ENCODE data around the gene SCD5.

SCD5 gene

DNA sequence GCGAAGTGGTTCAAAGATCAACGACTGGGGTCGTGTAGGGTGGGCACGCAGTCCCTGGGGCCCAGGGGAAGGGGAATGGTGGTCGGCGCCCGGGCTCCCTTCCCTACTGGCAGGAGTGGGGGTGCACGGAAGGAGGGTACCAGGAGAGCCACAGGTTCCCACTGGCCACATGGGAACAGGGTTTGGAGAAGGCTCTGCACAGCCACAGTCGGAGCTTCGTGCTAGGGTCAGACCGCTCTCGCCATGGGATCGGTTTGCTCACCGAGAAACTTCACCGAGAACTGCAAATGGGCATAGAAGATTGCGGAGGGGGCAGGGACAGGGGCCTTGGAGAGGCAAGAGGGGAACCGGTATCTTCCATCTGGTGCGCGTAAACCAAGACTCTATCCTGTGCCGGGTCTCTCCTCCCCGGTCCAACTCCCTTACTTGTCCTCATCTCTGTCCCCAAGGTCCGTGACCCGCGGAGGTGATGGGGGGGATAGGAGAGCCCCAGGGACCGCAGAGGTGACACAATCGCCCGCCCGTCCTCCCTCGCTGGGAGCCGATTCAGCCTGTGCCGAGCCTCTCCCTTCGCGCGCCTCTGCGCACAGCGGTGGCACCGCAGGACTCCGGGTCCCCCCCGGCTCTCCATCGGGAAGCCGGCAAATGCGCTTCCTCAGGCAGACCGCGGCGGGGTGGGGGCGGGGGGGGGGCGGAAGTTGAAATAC is 1.0 kb downstream of the SCD5 start:
- in situ Hi-C loops (cut with MboI; ENCODE audit: low sequenced_read_pairs): no loop called here

DNA sequence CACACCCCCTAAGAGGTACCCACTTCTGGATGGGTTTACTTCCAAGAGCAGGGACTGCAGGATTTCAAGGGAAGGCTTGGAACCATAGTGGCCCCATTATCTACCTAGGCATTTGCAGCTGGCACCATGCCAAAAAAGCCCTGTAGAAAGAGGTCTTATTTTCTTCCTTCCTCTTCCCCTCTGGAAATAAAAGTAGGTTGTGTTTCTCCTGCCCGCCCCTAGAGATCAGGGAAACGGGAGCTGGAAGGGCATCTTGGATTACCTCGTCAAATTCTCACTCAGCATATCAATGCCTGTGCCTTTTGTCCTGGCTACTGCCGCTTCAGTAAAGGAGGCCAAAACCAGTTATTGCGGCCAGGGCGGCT is 1.6 kb downstream of the SCD5 start:
- in situ Hi-C loops (cut with MboI; ENCODE audit: low sequenced_read_pairs): no loop called here

DNA sequence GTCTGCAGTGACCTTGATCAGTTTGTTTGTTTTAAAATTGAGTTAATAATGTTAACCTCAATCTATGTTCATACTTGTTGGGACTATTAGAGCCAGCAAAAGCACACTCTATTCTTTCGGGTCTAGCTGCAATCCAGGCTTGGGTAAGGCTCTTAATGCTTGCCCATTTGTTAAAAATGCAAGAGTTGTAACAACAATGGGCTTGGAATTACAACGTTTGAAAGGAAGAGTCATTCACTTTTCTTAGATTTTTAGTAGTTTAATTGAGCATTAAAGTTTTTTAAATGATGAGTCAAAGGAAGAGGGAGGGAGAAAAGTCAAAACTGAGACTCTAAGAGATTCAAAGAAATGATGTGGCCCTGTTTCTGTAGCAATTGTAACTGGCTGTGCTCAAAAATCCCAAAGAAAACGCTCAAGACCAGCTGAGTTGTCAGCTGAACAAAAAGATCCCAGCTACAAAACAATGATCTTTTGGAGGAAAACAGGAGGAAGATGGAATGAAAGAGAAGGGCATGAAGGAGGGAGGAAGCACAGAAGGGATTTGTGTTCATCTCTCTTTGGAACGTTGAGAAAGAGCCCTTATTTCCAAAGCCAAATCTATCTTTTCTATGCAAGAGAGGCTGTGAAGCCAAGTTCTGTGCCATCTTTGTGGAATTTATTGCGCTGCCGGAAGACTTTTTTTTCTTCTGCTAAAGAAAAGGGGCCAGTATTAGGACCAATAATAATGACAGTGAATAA is 5.5 kb downstream of the SCD5 start:
- in situ Hi-C loops (cut with MboI; ENCODE audit: low sequenced_read_pairs): no loop called here

DNA sequence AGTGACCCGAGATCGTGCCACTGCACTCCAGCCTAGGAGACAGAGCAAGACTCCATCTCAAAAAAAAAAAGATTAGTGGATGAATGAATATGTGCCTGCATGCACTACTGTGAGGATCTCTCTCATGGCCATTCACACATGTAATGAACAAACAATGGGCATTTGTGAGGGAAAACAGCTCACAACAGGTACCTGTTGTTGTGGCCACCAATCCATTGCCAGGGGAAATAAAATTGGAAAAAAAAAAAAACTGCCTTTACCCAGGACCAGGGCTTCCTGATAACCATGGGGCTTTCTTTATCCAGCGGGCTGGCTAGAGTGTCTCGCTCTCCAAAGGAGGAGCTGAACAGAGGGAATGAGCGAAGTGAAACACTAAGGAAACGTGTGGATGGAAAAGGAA is 7.4 kb downstream of the SCD5 start:
- in situ Hi-C loops (cut with MboI; ENCODE audit: low sequenced_read_pairs): no loop called here

DNA sequence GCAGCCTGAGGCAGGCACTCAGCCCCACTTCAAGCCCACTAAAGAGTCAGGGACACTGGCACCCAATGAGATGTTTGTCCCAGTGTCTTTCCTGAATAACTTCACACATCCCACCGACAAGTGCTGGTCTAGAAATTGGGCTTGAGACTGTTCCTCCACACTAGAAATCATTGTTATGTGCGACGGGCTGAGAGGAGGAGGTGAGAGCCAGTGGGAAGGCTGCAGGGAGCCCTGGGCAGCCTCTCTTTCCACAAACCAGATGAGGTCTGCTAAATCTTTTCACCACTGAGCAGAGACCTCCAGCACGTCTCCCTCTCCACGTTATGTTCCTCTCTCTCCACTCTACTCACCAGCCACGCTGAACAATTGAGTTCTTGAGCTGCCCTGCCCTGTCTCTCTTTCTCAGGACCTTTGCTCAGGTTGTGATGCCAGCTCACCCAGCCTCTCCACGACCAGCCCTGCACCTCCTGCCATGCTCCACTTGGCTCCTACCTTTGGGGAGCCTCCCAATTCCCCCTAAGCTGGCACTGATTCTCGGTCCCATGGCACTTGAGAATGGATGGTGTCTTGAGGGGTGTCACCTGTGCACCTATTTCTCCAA is 8.4 kb downstream of the SCD5 start:
- in situ Hi-C loops (cut with MboI; ENCODE audit: low sequenced_read_pairs): no loop called here

DNA sequence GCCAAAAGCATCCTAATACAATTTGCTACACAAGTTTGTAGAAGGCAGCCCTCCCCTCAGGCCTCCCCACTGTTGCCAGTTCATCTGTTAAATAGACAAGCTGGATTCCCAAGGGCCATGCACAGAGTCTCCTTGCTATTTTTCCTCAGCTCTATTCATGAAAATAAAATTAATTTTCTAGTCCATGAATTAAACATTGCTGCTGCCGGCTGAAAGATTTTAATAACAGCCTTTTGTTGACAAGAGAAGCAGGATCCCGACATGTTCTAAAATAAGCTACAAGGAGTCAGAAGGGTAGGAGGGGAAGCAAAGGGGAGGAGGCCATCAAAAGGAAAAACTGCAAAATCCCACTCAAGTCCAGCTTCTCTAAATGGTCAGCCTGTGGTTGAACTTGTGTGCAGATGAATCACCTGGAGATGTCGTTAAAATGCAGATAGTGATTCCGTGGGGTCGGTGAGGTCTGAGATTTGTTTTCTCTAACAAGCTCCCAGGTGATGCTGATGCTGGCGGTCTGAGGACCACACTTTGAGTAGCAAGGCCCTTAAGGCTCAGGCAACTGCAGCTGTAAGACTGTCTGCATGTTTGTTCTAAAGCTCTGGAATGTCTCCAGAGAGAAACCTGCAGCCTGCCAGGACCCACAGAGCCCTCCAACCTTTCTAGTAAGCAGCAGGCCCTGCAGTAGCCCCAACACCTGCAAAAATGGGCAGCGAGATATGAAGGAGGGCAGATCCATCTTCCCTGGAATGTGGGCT is 9.4 kb downstream of the SCD5 start:
- in situ Hi-C loops (cut with MboI; ENCODE audit: low sequenced_read_pairs): no loop called here

DNA sequence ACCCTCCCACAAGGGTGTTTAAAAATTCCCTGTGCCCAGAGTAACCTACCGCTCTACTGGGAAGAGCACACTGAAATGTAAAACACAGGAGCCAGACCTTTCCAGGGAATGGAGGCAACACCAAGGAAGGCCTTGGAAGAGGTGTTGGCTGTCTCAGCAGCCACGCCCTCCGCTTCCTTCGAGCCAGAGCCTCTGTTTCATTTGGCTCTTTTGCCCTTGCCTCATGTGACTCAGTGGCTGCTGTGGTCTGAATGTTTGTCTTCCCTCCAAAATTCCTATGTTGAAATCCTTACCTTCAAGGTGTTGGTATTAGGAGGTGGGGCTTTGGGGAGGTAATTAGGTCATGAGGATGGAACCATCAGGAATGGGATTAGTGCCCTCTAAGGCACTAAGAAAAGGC is 11.3 kb downstream of the SCD5 start:
- in situ Hi-C loops (cut with MboI; ENCODE audit: low sequenced_read_pairs): no loop called here

DNA sequence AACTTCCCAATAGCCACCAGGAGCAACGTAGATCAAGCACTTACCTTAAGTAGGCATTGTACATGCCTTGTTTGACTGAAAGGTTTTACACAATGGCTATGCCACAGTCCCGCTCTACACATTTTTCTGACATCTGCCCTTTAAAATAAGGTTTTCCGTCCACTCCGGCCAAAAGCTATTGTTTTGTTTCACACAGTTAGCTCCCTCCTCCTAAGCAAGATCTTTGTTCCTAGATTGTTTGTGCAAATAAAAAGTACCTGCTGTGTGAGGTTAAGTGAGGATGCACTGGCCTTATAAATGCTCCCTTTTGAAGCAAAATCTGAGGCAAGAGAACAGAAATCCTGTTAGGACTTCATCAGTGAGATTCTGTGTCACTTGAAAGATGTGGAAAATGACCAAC is 11.8 kb downstream of the SCD5 start:
- in situ Hi-C loops (cut with MboI; ENCODE audit: low sequenced_read_pairs): no loop called here

DNA sequence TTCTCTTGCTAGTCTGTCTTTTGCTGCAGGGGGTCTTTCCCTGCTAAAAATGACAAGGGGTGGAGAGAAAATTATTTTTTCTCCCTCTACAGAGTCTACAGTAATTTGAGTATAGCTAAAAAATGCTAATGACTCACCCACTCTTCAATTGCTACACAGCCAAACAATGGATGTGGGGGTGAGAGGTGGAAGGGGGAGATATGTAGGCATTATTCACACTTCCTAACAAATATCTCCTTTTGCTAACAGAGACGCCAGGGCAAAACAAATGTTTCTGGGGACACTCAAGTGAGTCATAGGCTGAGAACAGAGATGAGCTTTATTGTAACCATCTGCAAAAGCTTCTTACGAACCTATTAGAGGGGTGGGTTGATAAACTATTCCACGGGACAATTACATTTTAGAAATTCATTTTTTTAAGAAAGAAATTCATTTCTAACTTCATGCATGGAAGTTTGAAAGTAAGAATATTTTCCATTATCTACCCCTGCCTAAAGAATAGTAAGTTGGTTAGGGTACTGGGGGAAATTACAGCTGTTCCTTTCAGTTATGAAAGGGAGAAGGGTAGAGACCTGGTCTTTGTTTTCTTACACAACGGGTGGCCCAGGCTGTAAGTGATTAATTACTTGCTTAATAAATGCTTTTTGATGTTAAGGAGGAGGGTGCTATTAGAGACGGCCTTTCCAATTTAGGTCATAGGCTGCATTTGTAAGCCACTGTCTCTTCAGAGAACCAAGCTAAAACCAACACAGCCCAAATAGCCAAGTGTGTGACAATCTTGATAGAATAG is 12.8 kb downstream of the SCD5 start:
- in situ Hi-C loops (cut with MboI; ENCODE audit: low sequenced_read_pairs): no loop called here

DNA sequence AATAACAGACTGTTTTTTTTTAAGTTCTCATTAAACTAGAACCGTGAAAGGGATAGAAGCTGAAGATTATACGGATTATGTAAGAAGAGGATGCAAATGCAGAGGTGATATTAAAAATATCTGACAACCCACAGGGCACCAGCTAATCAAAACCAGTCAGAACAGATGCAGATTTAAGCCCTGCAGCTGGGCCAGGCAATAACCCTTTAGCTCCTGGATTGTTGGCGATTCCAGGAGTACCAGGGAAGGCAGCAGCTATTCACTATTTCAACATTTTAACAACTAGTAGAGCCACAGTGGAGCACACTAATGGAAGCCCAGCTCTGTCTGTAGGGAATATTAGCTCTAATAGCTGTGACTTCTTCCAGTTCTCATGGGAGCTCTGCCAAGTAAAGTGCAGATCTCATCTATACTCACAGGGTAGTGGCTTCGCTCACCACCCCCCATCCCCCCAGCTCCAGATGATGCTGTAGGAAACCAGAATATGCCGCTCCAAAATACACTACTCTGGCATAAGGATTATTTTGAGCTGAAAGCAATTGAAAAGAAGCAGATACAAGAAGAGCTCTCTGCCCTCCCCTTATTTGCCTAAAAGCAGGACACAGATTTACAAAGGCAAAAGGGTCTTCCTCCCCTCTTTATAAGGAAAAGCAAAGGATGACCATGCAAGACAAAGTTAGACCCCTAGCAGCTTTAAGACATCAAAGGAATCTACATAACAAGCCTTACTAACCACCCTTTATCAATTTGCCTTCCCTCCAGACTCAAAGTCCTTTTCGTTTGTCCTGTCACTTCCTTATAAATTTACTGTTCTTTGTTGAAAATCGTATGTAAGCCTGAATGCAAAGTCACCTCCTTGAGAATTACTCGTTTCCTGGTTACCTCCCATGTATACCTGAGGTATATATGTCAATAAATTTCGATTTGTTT is 13.7 kb downstream of the SCD5 start:
- in situ Hi-C loops (cut with MboI; ENCODE audit: low sequenced_read_pairs): no loop called here

DNA sequence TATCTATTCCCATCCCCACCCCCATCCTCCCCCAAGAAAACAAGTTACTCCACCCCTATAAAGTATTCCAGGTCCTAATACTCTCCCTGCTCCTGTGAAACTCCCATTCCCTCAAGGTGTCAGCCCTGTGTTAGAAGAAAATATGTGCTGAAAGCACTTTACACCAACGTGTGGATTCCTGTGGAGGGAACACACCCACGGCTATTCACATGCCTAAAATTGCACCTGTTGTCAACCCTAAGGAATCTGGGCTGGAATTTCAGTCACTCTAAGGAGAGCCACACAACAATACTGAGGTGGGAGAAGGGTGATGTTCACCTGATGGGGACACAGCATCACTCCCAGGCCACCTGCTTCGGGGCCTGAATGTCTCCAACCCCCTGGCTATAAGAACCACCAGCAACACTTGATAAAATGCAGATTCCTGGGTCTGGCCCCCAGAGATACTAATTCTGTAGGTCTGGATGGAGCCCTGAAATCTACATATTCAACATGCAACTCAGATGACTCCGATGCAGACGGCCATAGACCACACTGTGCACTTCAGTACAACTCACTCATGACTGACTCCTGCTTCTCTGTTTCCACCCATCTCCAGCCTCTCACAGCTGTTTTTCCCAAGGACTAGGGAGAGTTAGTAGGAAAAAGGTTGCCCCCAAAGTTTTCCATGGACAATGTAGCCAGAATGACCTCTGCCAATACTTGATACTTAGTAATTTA is 15.8 kb downstream of the SCD5 start:
- in situ Hi-C loops (cut with MboI; ENCODE audit: low sequenced_read_pairs): no loop called here

DNA sequence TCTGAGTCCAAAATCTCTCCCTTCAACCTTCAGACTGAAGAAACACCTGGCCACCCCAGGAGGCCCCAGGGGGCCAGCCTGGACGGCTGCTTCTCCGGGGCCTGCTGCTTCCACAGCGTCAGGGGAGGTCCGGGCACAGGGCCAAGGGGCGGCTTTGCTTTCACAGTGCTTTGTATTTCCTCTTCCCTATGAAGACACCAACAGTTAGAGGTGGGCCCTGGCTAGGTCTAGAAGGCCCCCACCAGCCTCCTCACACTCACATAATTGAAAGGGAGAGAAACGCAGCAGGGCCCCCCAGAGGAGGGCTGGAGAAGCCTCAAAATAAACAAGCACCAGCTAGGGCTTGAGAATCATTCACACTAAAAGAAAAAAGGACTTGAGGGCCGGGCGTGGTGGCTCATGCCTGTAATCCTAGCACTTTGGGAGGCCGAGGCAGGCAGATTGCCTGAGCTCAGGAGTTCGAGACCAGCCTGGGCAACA is 17.8 kb downstream of the SCD5 start:
- in situ Hi-C loops (cut with MboI; ENCODE audit: low sequenced_read_pairs): no loop called here

DNA sequence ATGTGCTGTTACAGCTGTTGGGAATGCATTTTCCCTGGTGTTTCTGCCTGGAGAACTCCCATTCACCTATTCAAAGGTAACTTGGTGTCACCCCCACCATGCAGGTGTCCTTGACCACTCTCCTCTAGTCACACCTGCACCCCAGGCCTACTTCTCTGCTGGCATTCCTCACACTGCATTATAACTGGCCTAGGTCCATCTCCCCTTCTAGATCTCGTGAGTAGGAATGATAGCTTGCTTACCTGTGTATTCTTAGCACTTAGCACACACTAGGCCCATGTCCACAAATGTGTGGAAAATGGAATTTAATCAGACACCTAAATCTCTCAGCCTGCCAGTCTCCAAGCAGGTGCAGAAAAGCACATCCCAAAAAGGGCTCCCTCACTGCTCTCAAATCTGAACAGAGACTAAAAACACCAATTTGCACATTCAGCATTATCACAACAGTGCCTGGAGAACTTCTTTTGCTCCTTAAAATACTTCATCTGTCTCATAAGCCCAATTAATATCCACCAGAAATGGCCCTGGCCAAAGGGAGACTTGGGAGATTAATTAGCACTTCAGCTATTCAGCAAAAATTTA is 18.3 kb downstream of the SCD5 start:
- in situ Hi-C loops (cut with MboI; ENCODE audit: low sequenced_read_pairs): no loop called here

DNA sequence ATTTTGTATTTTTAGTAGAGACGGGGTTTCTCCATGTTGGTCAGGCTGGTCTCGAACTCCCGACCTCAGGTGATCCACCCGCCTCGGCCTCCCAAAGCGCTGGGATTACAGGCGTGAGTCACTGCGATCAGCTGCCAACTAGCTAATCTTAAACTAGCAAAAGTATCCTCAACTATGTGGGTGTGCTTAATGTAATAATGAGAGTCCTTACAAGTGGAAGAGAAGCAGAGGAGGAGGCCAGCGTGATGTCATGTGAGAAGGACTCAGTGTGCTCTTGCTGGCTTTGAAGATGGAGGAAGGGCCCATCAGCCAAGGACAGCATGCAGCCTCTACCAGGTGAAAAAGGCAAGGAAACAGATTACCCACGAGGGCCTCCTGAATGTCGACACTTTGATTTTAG is 19.6 kb downstream of the SCD5 start:
- in situ Hi-C loops (cut with MboI; ENCODE audit: low sequenced_read_pairs): no loop called here

DNA sequence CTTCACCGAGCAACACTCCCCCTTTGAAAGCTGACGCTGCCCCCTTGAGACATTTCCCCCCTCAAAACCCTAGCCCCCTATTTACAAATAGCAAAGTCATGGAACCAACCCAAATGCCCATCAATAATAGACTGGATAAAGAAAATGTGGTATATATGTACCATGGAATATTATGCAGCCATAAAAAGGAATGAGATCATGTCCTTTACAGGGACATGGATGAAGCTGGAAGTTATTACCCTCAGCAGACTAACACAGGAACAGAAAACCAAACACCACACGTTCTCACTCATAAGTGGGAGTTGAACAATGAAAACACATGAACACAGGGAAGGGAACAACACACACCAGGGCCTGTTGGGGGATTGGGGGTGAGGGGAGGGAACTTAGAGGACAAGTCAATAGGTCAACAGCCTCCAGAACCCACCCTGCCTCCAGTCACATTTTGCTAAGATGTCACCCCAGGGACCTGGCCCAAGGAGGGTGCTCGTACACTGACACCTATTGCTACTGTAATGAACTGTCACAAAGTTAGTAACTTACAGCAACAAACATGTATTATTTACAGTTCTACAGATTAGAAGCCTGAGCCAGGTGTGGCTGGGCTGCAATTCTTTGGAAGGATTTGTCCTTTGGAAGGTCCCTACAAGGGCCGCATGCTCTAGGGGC is 20.6 kb downstream of the SCD5 start:
- in situ Hi-C loops (cut with MboI; ENCODE audit: low sequenced_read_pairs): no loop called here

DNA sequence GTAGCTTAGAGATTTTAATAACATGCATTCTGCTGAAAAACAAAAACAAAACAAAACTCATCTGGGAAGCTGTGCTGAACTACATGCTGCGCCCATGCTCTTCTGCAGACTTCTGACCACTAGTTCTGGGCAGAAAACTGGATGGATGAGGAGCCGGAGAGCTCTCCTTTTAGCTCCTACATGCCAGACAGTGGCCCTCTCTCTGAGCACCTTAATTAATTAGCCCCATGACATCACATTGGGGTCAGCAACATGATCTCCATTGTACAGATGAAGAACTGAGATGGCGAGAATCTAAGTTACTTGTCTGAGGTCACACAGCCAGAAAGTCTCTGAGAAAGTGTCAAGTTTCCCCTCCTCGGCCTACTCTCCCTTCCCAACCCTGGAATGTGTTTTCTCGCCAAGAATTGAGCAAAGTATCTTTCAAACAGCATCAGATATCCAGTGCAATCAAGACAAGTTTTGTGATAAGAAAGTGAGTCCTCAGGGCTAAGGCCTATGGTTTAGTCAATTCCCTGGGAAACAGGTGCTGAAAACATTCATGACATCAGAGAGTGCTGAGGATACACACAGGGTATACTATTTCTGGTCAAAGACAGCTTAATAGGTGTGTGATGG is 21.6 kb downstream of the SCD5 start:
- in situ Hi-C loops (cut with MboI; ENCODE audit: low sequenced_read_pairs): no loop called here

DNA sequence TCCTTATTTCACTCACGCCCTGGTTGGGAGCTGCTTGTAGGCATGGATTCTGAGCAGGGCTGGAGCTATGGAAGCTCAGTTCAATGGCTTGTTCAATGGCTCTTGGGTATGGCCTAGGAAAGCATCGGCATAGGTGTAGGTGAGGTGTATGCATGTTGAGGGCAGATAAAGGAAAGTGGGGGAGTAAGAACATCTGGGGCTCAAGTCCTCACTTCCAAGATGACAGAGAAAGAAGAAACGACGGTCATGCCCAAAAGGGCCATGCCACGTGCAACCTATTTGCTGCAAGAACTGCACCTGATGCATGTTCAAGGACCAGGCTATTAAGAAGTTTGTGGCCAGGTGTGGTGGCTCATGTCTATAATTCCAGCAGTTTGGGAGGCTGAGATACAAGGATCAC is 23.4 kb downstream of the SCD5 start:
- in situ Hi-C loops (cut with MboI; ENCODE audit: low sequenced_read_pairs): no loop called here

DNA sequence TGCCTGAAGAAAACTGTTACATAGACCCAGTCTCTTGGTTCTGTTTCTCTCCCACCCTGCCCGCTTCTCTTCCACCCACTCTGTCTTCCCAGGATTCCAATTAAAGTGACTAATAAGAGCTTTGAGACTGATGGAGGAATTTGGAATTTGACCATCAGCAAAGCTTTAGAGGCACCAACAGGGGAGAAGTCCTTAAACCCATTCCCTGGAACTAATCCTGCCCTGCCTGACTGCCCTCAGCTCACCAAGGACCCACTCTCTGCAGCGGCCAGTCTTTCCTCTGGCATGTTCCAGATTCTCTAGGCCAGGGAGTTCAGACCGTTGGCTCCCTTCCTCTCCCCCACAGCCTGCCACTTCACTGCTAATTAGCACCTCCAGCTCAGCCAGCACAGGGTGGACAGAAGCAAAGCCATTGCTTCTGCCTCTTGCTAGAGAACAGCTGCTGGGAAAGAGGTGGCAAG is 23.9 kb downstream of the SCD5 start:
- in situ Hi-C loops (cut with MboI; ENCODE audit: low sequenced_read_pairs): no loop called here

Data from HL-60/S4 (cell line).